PC-9 (cell line): ENCODE measurements around the gene BAG1.

Experiments used
- EZH2 ChIP-seq: fragments of 200-600 bp; sonication (generic); IDR thresholded peaks from 2 replicates; pipeline ENCODE4 v1.8.0; 2017; ENCODE audit warnings: antibody characterized with exemption, low read depth
- TF ChIP-seq, protein P1 (sequence below): fragments of 200-600 bp; sonication (generic); conservative IDR thresholded peaks from 2 replicates; pipeline ENCODE4 v1.6.1; 2017; ENCODE audit warnings: mixed run types, antibody characterized with exemption, mild to moderate bottlenecking, moderate library complexity

GRCh38 chr9:33202552-33203201 lies 61.8 kb downstream of the BAG1 start:
- TF ChIP-seq, protein P1, sequence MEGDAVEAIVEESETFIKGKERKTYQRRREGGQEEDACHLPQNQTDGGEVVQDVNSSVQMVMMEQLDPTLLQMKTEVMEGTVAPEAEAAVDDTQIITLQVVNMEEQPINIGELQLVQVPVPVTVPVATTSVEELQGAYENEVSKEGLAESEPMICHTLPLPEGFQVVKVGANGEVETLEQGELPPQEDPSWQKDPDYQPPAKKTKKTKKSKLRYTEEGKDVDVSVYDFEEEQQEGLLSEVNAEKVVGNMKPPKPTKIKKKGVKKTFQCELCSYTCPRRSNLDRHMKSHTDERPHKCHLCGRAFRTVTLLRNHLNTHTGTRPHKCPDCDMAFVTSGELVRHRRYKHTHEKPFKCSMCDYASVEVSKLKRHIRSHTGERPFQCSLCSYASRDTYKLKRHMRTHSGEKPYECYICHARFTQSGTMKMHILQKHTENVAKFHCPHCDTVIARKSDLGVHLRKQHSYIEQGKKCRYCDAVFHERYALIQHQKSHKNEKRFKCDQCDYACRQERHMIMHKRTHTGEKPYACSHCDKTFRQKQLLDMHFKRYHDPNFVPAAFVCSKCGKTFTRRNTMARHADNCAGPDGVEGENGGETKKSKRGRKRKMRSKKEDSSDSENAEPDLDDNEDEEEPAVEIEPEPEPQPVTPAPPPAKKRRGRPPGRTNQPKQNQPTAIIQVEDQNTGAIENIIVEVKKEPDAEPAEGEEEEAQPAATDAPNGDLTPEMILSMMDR: no peak
- TF ChIP-seq EZH2: no peak
